Measurements from ENCODE around the gene CAMK2A. TPM values are rescaled to one million over a fixed set of nuclear protein-coding genes. Genes with fewer than 3 reads are reported as not detected.

CAMK2A gene
- total and polyA plus RNA-seq, 3 donors from 2014 or later: 0.24 to 0.70 (median 0.25) TPM

GRCh38 chr5:150301170-150301505, 11.6 kb upstream of the CAMK2A start:
- 70 to 79% methylated on average over 1 of the region's 1 CpG for WGBS, 2 donors
- TF ChIP-seq CTCF (IDR thresholded peaks at IDR 0.05) (no peak), POLR2A (IDR thresholded peaks at IDR 0.05) (no peak)
- H3K9me3 ChIP-seq: no peaks in the 10 kb centered on the region
- no peak overlapping the region for H3K27ac ChIP-seq
- no peaks in the 10 kb centered on the region for H3K27me3 ChIP-seq
- no peak for DNase-seq
- peaks cover 3% of the 10 kb centered on the region for H3K4me1 ChIP-seq
- no peaks in the 10 kb centered on the region for H3K36me3 ChIP-seq (ENCODE audit: low read depth, missing control alignments)
- H3K4me3 ChIP-seq: no peak overlapping the region
- intact Hi-C loops (cut with DNase I; ENCODE audit: low total_unique reads): no loop called here

GRCh38 chr5:150300496-150301169, 11.1 kb upstream of the CAMK2A start:
- no peaks in the 10 kb centered on the region for H3K9me3 ChIP-seq
- H3K4me1 ChIP-seq: peaks cover 3% of the 10 kb centered on the region
- intact Hi-C loops (cut with DNase I; ENCODE audit: low total_unique reads): no loop called here
- no peaks in the 10 kb centered on the region for H3K36me3 ChIP-seq (ENCODE audit: low read depth, missing control alignments)
- 83 to 89% methylated on average over 13 of the region's 13 CpGs for WGBS, 2 donors
- no peak overlapping the region for H3K4me3 ChIP-seq
- DNase-seq: no peak
- TF ChIP-seq POLR2A (IDR thresholded peaks at IDR 0.05) (no peak), CTCF (IDR thresholded peaks at IDR 0.05) (no peak)
- H3K27ac ChIP-seq: no peak overlapping the region
- H3K27me3 ChIP-seq: no peaks in the 10 kb centered on the region

- no peak for TF ChIP-seq CTCF (IDR thresholded peaks at IDR 0.05)
- no peak for TF ChIP-seq POLR2A (IDR thresholded peaks at IDR 0.05)
- H3K27ac ChIP-seq: no peak overlapping the region
- no peak for DNase-seq
- no peak overlapping the region for H3K4me3 ChIP-seq
- WGBS, 2 donors: 86% methylated on average over 6 of the region's 6 CpGs
- peaks cover 3% of the 10 kb centered on the region for H3K4me1 ChIP-seq
- no peaks in the 10 kb centered on the region for H3K27me3 ChIP-seq
- no peaks in the 10 kb centered on the region for H3K36me3 ChIP-seq (ENCODE audit: low read depth, missing control alignments)
- H3K9me3 ChIP-seq: no peaks in the 10 kb centered on the region
- intact Hi-C loops (cut with DNase I; ENCODE audit: low total_unique reads): no loop called here
Measured at GRCh38 chr5:150299571-150300327, 10.2 kb upstream of the CAMK2A start.

GRCh38 chr5:150298701-150299451, 9.3 kb upstream of the CAMK2A start:
- no peaks in the 10 kb centered on the region for H3K9me3 ChIP-seq
- TF ChIP-seq POLR2A (IDR thresholded peaks at IDR 0.05) (no peak), CTCF (IDR thresholded peaks at IDR 0.05) (no peak)
- H3K4me3 ChIP-seq: no peak overlapping the region
- H3K27ac ChIP-seq: no peak overlapping the region
- H3K27me3 ChIP-seq: no peaks in the 10 kb centered on the region
- intact Hi-C loops (cut with DNase I; ENCODE audit: low total_unique reads): no loop called here
- no peak for DNase-seq
- WGBS, 2 donors: 90% methylated on average over 10 of the region's 10 CpGs
- H3K4me1 ChIP-seq: peaks cover 3% of the 10 kb centered on the region
- H3K36me3 ChIP-seq (ENCODE audit: low read depth, missing control alignments): no peaks in the 10 kb centered on the region

Measured in testis (tissue), 3 donors.